Heart left ventricle (tissue), 16 donors: ENCODE data around the gene GNB1. TPM values are rescaled to one million over a fixed set of nuclear protein-coding genes. Genes with fewer than 3 reads are reported as not detected.

ENCODE experiments used
- ATAC-seq, 4 donors: fragments of 200-7000 bp; cut with Tn5 transposase; one replicate each; pipeline ENCODE4 v1.9.1; 2020 to 2022; ENCODE audit warnings: moderate library complexity in 4 of 4, mild to moderate bottlenecking in 3 of 4, moderate number of reproducible peaks in 1 of 4
- DNase-seq, 5 donors: peaks; one replicate each; pipeline ENCODE4 v3.0.0-alpha.2; 2020
- H3K27ac ChIP-seq, 12 donors: fragments of 200-600 bp; sonication (generic) in 4 of 12; one replicate each; pipeline versions ENCODE4 v1.5.0 to v1.8.0; 2016 to 2022; ENCODE audit warnings: mild to moderate bottlenecking in 2 of 12
- H3K27me3 ChIP-seq, 9 donors: fragments of 200-600 bp; sonication (generic) in 2 of 9; one replicate each; pipeline versions ENCODE4 v1.5.1 to v1.8.0; 2016 to 2022; ENCODE audit warnings: mild to moderate bottlenecking in 3 of 9
- H3K36me3 ChIP-seq, 9 donors: fragments of 200-600 bp; sonication (generic) in 2 of 9; one replicate each; pipeline versions ENCODE4 v1.5.0 to v1.8.0; 2018 to 2022; ENCODE audit warnings: mild to moderate bottlenecking in 2 of 9
- H3K4me1 ChIP-seq, 12 donors: fragments of 200-600 bp; sonication (generic) in 4 of 12; one replicate each; pipeline versions ENCODE4 v1.5.0 to v1.8.0; 2016 to 2022; ENCODE audit warnings: mild to moderate bottlenecking in 3 of 12
- H3K4me3 ChIP-seq, 12 donors: fragments of 200-600 bp; sonication (generic) in 4 of 12; one replicate each; pipeline versions ENCODE4 v1.5.0 to v1.8.0; 2017 to 2022; ENCODE audit warnings: mild to moderate bottlenecking in 9 of 12, moderate library complexity in 4 of 12
- H3K9me3 ChIP-seq, 12 donors: fragments of 200-600 bp; sonication (generic) in 4 of 12; one replicate each; pipeline versions ENCODE4 v1.5.0 to v1.8.0; 2016 to 2022; ENCODE audit warnings: mild to moderate bottlenecking in 1 of 12
- POLR2A ChIP-seq, 2 donors: fragments of 450-650 bp; IDR thresholded peaks; one replicate each; pipeline ENCODE4 v1.6.1; 2017; ENCODE audit warnings: antibody characterized with exemption in 2 of 2, mild to moderate bottlenecking in 2 of 2, moderate library complexity in 2 of 2
- WGBS, 4 donors: extraction: QIAGEN DNeasy Blood & Tissue Kit in 2 of 4; methylation state at CpG; one replicate each; pipeline versions ENCODE4 v1.1.5 to v1.1.7; 2013 to 2018; 5-methylcytosine and 5-hydroxymethylcytosine counted together
- intact Hi-C, 10 donors: fragments of 100-400 bp; cut with DNase I; formaldehyde crosslinking; loops; one replicate each; pipeline versions ENCODE4 v1.11.1 to v1.14.2; 2022
- polyA plus RNA-seq, 2 donors: library from polyadenylated mRNA; stranded (reverse); fragments of 200-250 nt; gene quantifications; one replicate each; pipeline ENCODE4 v1.2.3, GENCODE V29; 2013
- total RNA-seq, 9 donors: library from RNA; depleted of rRNA in 2 of 9; stranded (reverse); fragments of >200 nt in 2 of 9; fragmentation: NEBNext Ultra II Directional in 3 of 9; extraction: Animal tissue kit (Norgen Biotek cat#: 25700) in 3 of 9; gene quantifications; one replicate each; pipeline versions ENCODE4 v1.1.0 to v1.2.4, GENCODE V29; 2016 to 2023
- TF ChIP-seq, protein P1 (sequence below), 12 donors: fragments of 200-600 bp; sonication (generic) in 4 of 12; IDR thresholded peaks; one replicate each; pipeline versions ENCODE4 v1.5.0 to v1.8.0; 2018 to 2022; ENCODE audit warnings: antibody characterized with exemption in 12 of 12, mild to moderate bottlenecking in 5 of 12
- donor health status: ischemic (EF 13 %, LVEDD 7.1; RV severe dilation, severe dysfunction).
- donor health status: healthy with polysubstance abuse.
- donor health status: DM: no; HTN: yes; CAD: no.
- donor health status: DM: no; HTN: no; CAD: no.
- donor health status: ischemic (EF 25% LVEDD 6.9; RV normal size, moderate dysfunction).
- donor health status: ischemic (EF 25% LVEDD 5.7; RV mildly dilated, moderate dysfunction).
- donor health status: healthy.
- donor health status: DM: yes; HTN: yes; CAD: no.
- donor health status: ischemic (EF 35%, LVEDD 5.7; RV mildly dilated, moderate dysfunction).
- donor health status: nonischemic (EF 11% LVEDD 7.7; RV severe dilation, severe dysfunction).
- donor health status: DM: yes; HTN: yes; CAD: no.
- donor health status: PGD.
- donor health status: ischemic (EF 29% LVEDD 5.4; RV normal size, mild dysfunction).
- donor health status: nonischemic (EF 23%, LVEDD 6.1; RV moderate dilation, normal function).

Gene GNB1
- total and polyA plus RNA-seq, 11 donors, result 52.9 to 275 (median 172) TPM

DNA sequence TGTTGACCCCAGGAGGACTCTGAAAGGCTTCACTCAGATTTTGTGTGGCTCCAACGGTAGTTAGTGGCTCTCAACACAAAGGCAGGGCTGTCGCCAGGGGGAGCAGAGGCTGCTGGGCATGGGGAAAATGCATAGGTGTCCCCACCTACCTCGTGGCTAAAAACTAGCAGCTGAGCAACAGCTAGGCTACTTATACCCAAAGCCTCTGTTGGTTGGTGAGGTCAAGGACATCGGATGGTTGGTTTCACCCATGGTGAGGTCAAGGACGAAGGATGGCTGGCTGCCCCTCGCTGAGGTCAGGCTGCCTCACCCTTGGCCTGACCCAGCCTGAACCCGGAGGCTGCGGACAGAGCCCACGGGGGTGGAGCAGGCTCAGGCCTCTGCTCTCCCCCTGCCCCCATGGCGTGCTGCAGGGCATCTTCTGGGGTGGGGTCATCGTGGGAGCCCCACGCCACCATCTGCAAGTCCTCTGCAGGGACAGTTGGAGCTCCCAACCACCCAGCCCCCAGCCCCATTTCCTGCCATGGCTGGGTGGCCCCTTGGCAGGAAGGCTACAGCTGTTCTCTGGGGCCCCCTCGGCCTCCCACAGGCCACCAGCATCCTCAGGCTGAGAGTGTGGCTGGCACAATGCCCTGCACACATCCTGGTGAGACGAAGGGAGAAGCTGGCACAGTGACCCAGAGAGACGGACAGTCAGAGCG, 8.5 kb upstream of the GNB1 start:
- 54 to 67% (median 64%) methylated on average over 10 to 16 of the region's 16 CpGs for WGBS, 4 donors
- DNase-seq (peak in 1 of 5 donors; percentile 39), ATAC-seq (no peak)
- Histone ChIP-seq H3K4me1 (peaks cover 0 to 12% (median 10%) of the 10 kb centered on the region in 12 donors), H3K27ac (no peak overlapping the region), H3K27me3 (peaks cover 0 to 4% (median 0%) of the 10 kb centered on the region in 9 donors), H3K9me3 (no peaks in the 10 kb centered on the region), H3K36me3 (no peaks in the 10 kb centered on the region), H3K4me3 (no peak overlapping the region)
- TF ChIP-seq, protein P1, sequence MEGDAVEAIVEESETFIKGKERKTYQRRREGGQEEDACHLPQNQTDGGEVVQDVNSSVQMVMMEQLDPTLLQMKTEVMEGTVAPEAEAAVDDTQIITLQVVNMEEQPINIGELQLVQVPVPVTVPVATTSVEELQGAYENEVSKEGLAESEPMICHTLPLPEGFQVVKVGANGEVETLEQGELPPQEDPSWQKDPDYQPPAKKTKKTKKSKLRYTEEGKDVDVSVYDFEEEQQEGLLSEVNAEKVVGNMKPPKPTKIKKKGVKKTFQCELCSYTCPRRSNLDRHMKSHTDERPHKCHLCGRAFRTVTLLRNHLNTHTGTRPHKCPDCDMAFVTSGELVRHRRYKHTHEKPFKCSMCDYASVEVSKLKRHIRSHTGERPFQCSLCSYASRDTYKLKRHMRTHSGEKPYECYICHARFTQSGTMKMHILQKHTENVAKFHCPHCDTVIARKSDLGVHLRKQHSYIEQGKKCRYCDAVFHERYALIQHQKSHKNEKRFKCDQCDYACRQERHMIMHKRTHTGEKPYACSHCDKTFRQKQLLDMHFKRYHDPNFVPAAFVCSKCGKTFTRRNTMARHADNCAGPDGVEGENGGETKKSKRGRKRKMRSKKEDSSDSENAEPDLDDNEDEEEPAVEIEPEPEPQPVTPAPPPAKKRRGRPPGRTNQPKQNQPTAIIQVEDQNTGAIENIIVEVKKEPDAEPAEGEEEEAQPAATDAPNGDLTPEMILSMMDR (IDR thresholded peaks at IDR 0.05), result no peak
- no peak for TF ChIP-seq POLR2A (IDR thresholded peaks at IDR 0.05)
- intact Hi-C loops, result loop anchor here in 4 of 10 donors (5.0 to 10.0 kb wide), 4 partner anchors 55 to 125 kb away; partner anchors contain the start of gene NADK (in 2 of the 4)

DNA sequence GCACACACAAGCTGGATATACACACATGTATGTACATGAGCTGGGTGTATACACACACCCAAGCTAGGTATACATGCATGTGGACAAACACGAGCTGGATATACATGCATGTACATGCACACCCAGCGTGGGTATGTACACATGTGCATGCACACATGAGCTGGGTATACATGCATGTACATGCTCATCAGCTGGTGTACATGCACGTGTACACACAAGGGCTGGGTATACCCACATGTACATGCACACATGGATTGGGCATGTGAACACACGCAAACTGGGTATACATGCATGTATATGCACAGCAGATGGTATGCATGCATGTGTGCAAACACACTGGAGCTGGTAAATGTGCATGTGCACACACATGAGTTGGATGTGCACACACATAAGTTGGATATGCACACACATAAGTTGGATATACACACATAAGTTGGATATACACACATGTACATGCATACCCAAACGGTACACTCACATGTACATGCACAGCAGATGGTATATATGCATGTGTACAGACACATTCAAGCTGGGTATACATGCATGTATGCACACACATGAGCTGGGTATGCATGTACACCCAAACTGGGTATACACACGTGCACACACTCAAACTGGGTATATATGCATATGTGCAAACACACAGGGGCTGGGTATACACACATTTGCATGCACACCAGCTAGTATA, 7.5 kb upstream of the GNB1 start:
- Histone ChIP-seq H3K4me1 (peaks cover 0 to 23% (median 16%) of the 10 kb centered on the region in 12 donors), H3K9me3 (no peaks in the 10 kb centered on the region), H3K27me3 (peaks cover 0 to 4% (median 0%) of the 10 kb centered on the region in 9 donors), H3K36me3 (no peaks in the 10 kb centered on the region), H3K27ac (no peak overlapping the region), H3K4me3 (no peak overlapping the region)
- TF ChIP-seq, protein P1 (IDR thresholded peaks at IDR 0.05), result no peak
- no peak for TF ChIP-seq POLR2A (IDR thresholded peaks at IDR 0.05)
- no peak for ATAC-seq
- WGBS, 4 donors, result 87 to 96% (median 94%) methylated on average over 5 to 6 of the region's 6 CpGs
- intact Hi-C loops, result loop anchor here in 4 of 10 donors (5.0 to 10.0 kb wide), 4 partner anchors 54 to 124 kb away; partner anchors contain the start of gene NADK (in 2 of the 4)
- no peak for DNase-seq

GRCh38 chr1:1895456-1896336, 4.8 kb upstream of the GNB1 start:
- Histone ChIP-seq H3K4me3 (no peak overlapping the region), H3K36me3 (no peaks in the 10 kb centered on the region), H3K9me3 (no peaks in the 10 kb centered on the region), H3K27ac (peak overlapping the region in 1 of 12 donors; percentile 50), H3K27me3 (peaks cover 0 to 4% (median 0%) of the 10 kb centered on the region in 9 donors), H3K4me1 (peaks cover 0 to 38% (median 23%) of the 10 kb centered on the region in 12 donors)
- DNase-seq (peak in 1 of 5 donors; percentile 40), ATAC-seq (no peak)
- 78 to 93% (median 85%) methylated on average over 14 of the region's 14 CpGs for WGBS, 4 donors
- intact Hi-C loops, result loop anchor here in 4 of 10 donors (5.0 to 10.0 kb wide), 4 partner anchors 51 to 121 kb away; partner anchors contain the start of gene NADK (in 2 of the 4)
- TF ChIP-seq POLR2A (IDR thresholded peaks at IDR 0.05), result no peak
- TF ChIP-seq, protein P1 (IDR thresholded peaks at IDR 0.05), result no peak
